GM23338 (cell line): ENCODE data around the gene CFAP65.

Experiments
- EZH2 ChIP-seq: fragments of 200-600 bp; sonication (generic); IDR thresholded peaks from one replicate; pipeline ENCODE4 v1.8.0; 2017; ENCODE audit warnings: antibody characterized with exemption, mild to moderate bottlenecking, low read depth; ENCODE audit not compliant: unreplicated experiment
- EZH2phosphoT487 ChIP-seq: fragments of 200-600 bp; sonication (generic); IDR thresholded peaks from one replicate; pipeline ENCODE4 v1.8.1; 2018; ENCODE audit warnings: antibody characterized with exemption; ENCODE audit not compliant: unreplicated experiment
- JUNB ChIP-seq: IDR thresholded peaks from one replicate; pipeline ENCODE4 v1.6.1; 2016; ENCODE audit warnings: antibody characterized with exemption; ENCODE audit not compliant: unreplicated experiment
- POLR2AphosphoS5 ChIP-seq: IDR thresholded peaks from 2 replicates; pipeline ENCODE4 v1.6.1; 2016; ENCODE audit warnings: antibody characterized with exemption, low read depth
- ZNF114 ChIP-seq: fragments of 250-450 bp; sonication (Bioruptor Pico); IDR thresholded peaks from 2 replicates; pipeline ENCODE4 v1.5.0; 2020; ENCODE audit warnings: mild to moderate bottlenecking, moderate library complexity
- TF ChIP-seq, protein P1 (sequence below), 2 experiments: fragments of 200-600 bp in 1 of 2; sonication (generic) in 1 of 2; conservative IDR thresholded peaks; 2 replicates each; pipeline versions ENCODE4 v1.5.1 to v1.6.1; 2016 to 2017; ENCODE audit warnings: antibody characterized with exemption in 2 of 2, low read depth in 2 of 2, mild to moderate bottlenecking in 2 of 2, moderate library complexity in 1 of 2
- TF ChIP-seq, protein P2 (sequence below): IDR thresholded peaks from one replicate; pipeline ENCODE4 v1.6.1; 2018; ENCODE audit warnings: antibody characterized with exemption; ENCODE audit not compliant: unreplicated experiment
- TF ChIP-seq, protein P3 (sequence below): IDR thresholded peaks from 2 replicates; pipeline ENCODE4 v1.6.1; 2016; ENCODE audit warnings: antibody characterized with exemption

- TF ChIP-seq EZH2: no peak
- TF ChIP-seq, protein P1, sequence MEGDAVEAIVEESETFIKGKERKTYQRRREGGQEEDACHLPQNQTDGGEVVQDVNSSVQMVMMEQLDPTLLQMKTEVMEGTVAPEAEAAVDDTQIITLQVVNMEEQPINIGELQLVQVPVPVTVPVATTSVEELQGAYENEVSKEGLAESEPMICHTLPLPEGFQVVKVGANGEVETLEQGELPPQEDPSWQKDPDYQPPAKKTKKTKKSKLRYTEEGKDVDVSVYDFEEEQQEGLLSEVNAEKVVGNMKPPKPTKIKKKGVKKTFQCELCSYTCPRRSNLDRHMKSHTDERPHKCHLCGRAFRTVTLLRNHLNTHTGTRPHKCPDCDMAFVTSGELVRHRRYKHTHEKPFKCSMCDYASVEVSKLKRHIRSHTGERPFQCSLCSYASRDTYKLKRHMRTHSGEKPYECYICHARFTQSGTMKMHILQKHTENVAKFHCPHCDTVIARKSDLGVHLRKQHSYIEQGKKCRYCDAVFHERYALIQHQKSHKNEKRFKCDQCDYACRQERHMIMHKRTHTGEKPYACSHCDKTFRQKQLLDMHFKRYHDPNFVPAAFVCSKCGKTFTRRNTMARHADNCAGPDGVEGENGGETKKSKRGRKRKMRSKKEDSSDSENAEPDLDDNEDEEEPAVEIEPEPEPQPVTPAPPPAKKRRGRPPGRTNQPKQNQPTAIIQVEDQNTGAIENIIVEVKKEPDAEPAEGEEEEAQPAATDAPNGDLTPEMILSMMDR (conservative IDR thresholded peaks at IDR 0.05; ENCODE audit: low read depth in 2 of 2): no peak
- TF ChIP-seq, protein P2, sequence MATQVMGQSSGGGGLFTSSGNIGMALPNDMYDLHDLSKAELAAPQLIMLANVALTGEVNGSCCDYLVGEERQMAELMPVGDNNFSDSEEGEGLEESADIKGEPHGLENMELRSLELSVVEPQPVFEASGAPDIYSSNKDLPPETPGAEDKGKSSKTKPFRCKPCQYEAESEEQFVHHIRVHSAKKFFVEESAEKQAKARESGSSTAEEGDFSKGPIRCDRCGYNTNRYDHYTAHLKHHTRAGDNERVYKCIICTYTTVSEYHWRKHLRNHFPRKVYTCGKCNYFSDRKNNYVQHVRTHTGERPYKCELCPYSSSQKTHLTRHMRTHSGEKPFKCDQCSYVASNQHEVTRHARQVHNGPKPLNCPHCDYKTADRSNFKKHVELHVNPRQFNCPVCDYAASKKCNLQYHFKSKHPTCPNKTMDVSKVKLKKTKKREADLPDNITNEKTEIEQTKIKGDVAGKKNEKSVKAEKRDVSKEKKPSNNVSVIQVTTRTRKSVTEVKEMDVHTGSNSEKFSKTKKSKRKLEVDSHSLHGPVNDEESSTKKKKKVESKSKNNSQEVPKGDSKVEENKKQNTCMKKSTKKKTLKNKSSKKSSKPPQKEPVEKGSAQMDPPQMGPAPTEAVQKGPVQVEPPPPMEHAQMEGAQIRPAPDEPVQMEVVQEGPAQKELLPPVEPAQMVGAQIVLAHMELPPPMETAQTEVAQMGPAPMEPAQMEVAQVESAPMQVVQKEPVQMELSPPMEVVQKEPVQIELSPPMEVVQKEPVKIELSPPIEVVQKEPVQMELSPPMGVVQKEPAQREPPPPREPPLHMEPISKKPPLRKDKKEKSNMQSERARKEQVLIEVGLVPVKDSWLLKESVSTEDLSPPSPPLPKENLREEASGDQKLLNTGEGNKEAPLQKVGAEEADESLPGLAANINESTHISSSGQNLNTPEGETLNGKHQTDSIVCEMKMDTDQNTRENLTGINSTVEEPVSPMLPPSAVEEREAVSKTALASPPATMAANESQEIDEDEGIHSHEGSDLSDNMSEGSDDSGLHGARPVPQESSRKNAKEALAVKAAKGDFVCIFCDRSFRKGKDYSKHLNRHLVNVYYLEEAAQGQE: no peak
- no peak for TF ChIP-seq POLR2AphosphoS5
- no peak for TF ChIP-seq EZH2phosphoT487
- TF ChIP-seq ZNF114 (CRISPR knock-in tag): no peak
- TF ChIP-seq, protein P3, sequence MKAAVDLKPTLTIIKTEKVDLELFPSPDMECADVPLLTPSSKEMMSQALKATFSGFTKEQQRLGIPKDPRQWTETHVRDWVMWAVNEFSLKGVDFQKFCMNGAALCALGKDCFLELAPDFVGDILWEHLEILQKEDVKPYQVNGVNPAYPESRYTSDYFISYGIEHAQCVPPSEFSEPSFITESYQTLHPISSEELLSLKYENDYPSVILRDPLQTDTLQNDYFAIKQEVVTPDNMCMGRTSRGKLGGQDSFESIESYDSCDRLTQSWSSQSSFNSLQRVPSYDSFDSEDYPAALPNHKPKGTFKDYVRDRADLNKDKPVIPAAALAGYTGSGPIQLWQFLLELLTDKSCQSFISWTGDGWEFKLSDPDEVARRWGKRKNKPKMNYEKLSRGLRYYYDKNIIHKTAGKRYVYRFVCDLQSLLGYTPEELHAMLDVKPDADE: no peak
- TF ChIP-seq JUNB: no peak
Measured at GRCh38 chr2:218996937-218997336, 44.4 kb downstream of the CFAP65 start.
